Ectodermal cell (in vitro differentiated cells): Measurements from ENCODE around the gene COQ8A.

ENCODE experiments used
- H3K27ac ChIP-seq: 2 replicates; pipeline ENCODE4 v1.7.0; 2013; ENCODE audit warnings: mild to moderate bottlenecking, low read depth, low read length; ENCODE audit not compliant: insufficient read depth, poor library complexity, severe bottlenecking
- H3K27me3 ChIP-seq: 2 replicates; pipeline ENCODE4 v1.7.0; 2013; ENCODE audit warnings: mild to moderate bottlenecking, low read length; ENCODE audit not compliant: insufficient read depth, control insufficient read depth, poor library complexity, severe bottlenecking
- H3K36me3 ChIP-seq: one replicate; pipeline ENCODE4 v1.7.0; 2013; ENCODE audit warnings: low read length; ENCODE audit not compliant: control insufficient read depth, insufficient read depth
- H3K4me1 ChIP-seq: one replicate; pipeline ENCODE4 v1.7.0; 2013; ENCODE audit warnings: low read length; ENCODE audit not compliant: control insufficient read depth, insufficient read depth
- H3K4me3 ChIP-seq: 2 replicates; pipeline ENCODE4 v1.7.0; 2013; ENCODE audit warnings: low read depth, low read length, control low read depth; ENCODE audit not compliant: insufficient read depth
- H3K9me3 ChIP-seq: 2 replicates; pipeline ENCODE4 v1.7.0; 2013; ENCODE audit warnings: mild to moderate bottlenecking, low read length, moderate library complexity; ENCODE audit not compliant: control insufficient read depth
- WGBS, 2 experiments: methylation state at CpG; one replicate each; pipeline ENCODE4 v1.1.7; 2013; ENCODE audit warnings: missing lambda C conversion rate in 2 of 2; 5-methylcytosine and 5-hydroxymethylcytosine counted together

COQ8A gene

DNA sequence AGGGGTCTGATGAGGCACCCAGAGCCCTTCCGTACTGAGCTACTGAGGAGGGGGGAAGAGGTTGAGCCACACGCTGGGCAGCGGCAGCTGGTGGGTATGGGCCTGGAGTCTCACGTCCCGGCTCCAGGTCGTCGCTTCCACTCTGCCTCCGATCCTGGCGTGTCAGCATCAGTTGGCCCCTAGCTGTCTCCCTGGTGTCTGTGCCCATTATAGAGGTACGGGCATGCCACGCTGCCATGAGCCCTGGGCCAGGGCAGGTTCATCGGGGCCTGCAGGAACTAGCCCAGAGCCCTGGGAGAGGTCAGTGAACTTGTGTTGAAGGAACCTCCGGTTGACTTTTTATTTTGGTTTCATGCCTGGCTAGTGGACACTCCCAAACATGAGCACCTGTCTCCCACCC is 18.2 kb downstream of the COQ8A start:
- Histone ChIP-seq H3K27ac (no peak overlapping the region), H3K4me3 (no peak overlapping the region), H3K4me1 (no peaks in the 10 kb centered on the region), H3K27me3 (no peaks in the 10 kb centered on the region), H3K9me3 (no peaks in the 10 kb centered on the region), H3K36me3 (no peaks in the 10 kb centered on the region)
- WGBS, 2 experiments, result 90 to 91% methylated on average over 13 of the region's 13 CpGs

GRCh38 chr1:226960256-226960655 is 20.2 kb downstream of the COQ8A start:
- Histone ChIP-seq H3K4me3 (no peak overlapping the region), H3K4me1 (no peaks in the 10 kb centered on the region), H3K27ac (no peak overlapping the region), H3K36me3 (no peaks in the 10 kb centered on the region), H3K27me3 (no peaks in the 10 kb centered on the region), H3K9me3 (no peaks in the 10 kb centered on the region)
- WGBS, 2 experiments, result 81 to 83% methylated on average over 5 of the region's 5 CpGs

- H3K27me3 ChIP-seq, result no peaks in the 10 kb centered on the region
These were observed 21.1 kb downstream of the COQ8A start for GRCh38 chr1:226960944-226961765.

DNA sequence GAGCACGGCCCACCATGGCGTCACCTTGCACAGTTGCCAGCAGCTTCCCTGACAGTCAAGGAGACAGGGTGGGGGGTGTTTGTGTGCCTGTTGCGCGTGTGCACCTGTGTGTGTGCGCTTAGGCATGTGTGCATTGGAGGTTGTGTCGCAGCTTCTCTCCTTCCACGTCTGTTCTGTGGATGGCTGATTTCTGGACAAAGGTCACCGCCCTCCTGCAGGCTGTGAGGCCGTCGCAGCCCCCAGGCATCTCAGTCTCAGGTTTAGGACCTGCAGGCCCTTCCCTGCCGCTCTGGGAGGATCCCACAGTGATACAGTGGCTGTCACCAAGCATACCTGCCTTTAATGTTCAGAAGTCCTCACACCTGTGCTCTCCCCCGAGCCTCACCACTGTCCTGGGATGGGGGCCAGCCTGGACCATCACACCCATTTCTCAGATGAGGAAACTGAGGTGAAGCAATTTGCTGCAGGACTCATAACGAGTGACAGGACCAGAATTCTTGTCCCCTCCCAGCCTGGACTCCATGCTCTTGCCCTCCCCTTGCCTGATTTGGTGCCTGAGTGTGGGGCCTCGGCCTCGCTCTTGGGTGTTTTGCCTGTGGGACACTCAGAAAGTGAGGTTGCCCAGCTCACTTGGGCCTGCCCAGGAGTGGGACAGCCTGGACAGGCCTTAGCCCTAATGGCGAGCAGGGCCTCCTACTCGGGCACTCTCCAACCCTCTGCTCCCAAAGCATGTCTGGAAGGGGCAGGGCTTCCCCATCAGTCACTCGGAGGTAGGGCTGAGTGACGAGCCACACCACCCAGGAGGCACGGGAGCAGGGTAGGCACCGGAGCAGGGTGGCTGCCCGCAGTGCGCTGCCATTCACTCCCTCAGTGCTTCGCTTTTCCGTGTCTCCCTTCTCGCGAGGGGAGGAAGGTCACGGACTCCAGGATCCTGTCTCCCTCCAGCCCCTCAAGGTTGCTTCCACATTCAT is 22.6 kb downstream of the COQ8A start:
- WGBS, 2 experiments, result 94 to 95% methylated on average over 28 of the region's 28 CpGs
- no peak overlapping the region for H3K4me3 ChIP-seq
- no peaks in the 10 kb centered on the region for H3K4me1 ChIP-seq
- no peaks in the 10 kb centered on the region for H3K36me3 ChIP-seq
- H3K27ac ChIP-seq, result no peak overlapping the region
- no peaks in the 10 kb centered on the region for H3K27me3 ChIP-seq
- no peaks in the 10 kb centered on the region for H3K9me3 ChIP-seq

More at GRCh38 chr1:226960944-226961765, 21.1 kb downstream of the COQ8A start:
- no peak overlapping the region for H3K4me3 ChIP-seq
- H3K36me3 ChIP-seq, result no peaks in the 10 kb centered on the region
- WGBS, 2 experiments, result 95 to 97% methylated on average over 13 of the region's 13 CpGs
- no peaks in the 10 kb centered on the region for H3K9me3 ChIP-seq
- H3K4me1 ChIP-seq, result no peaks in the 10 kb centered on the region
- H3K27ac ChIP-seq, result no peak overlapping the region

DNA sequence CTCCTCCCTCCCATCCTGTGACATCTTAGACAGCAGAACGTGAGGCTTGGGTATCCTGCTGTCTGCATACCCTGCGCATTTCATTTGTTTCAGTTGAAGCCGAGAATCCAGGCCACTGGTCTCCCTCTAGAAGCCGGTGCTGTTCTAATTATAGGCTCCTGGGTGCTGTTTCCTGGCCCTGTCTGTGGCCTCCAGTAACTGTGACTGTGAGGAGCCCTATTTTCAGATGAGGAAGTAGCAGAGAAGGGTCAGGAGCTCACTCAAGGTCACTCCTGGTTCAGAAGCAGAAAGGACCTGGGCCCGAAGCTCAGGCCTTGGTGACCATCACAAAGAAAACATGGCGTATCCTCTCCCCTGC is 24.0 kb downstream of the COQ8A start:
- Histone ChIP-seq H3K27me3 (no peaks in the 10 kb centered on the region), H3K36me3 (no peaks in the 10 kb centered on the region), H3K27ac (no peak overlapping the region), H3K4me1 (no peaks in the 10 kb centered on the region), H3K4me3 (no peak overlapping the region), H3K9me3 (no peaks in the 10 kb centered on the region)
- 90% methylated on average over 6 of the region's 6 CpGs for WGBS, 2 experiments

DNA sequence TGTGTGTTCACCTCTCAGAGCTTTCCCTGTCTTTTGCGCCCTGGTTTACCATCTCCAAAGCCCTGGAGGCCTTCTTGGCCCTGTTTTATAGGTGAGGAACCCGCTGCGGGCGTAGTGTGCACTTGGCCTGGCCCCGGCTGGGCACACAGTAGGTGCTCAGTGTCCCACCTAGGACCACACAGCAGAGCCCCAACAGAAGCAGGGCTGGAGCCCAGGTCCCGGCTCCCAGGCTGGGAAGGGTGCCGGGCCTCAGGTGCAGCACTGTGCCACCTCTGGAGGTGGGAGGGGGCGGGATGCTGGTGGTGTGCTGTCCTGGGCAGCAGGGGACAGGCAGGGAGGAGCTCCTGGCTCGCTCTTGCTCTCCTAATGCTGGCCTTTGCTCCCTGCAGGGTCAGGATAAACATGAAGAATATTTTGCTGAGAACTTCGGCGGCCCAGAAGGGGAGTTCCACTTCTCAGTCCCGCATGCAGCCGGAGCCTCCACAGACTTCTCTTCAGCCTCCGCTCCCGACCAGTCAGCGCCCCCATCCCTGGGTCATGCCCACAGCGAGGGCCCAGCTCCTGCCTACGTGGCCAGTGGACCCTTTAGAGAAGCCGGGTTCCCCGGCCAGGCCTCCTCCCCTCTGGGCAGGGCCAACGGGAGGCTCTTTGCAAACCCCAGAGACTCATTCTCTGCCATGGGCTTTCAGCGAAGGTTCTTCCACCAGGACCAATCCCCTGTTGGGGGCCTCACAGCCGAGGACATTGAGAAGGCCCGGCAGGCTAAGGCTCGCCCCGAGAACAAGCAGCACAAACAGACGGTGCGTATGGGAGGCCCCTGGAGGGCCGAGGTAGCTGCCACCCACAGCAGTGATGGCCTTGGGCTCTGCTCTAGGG is 24.8 kb downstream of the COQ8A start:
- Histone ChIP-seq H3K4me3 (no peak overlapping the region), H3K36me3 (no peaks in the 10 kb centered on the region), H3K4me1 (no peaks in the 10 kb centered on the region), H3K9me3 (no peaks in the 10 kb centered on the region), H3K27ac (no peak overlapping the region), H3K27me3 (no peaks in the 10 kb centered on the region)
- 93 to 94% methylated on average over 29 of the region's 29 CpGs for WGBS, 2 experiments

DNA sequence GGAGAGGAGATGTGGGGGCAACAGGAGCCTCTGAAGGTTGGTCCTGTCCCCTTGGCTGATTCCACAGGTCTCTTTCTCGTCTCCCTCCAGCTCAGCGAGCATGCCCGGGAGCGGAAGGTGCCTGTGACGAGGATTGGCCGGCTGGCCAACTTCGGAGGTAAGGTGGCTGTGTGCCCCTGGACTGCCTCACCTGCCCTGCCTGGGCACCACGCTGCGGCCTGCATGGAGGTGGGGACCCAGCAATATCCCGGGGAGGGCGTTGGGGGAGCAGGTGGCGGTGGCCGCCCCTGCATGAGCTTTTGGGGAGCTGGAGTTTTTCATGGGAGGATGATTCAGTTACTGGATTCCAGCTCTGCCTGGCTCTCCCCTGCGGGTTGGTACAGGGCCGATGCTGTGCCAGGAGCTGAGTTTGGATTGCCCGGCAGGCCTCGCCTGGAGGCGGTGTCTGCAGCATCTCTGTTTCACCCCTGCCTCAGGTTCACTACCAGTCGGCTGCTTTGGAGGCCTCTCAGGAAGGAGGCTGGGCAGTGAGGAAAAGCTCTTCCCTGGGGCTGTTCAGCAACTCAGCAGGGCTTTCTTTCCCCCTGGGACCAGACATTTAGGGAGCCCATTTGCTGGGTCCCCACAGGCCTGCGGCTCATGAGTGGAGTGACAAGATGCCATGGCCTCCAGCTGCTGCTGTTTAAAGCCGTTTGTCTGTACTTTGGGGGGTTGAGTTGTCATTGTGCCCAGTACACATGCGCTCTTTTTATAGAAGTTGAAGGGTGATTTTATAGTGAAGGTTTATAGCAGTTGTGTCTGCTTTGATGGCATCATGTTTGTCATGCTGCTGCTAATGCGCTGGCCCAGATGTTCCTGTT is 25.7 kb downstream of the COQ8A start:
- Histone ChIP-seq H3K27ac (no peak overlapping the region), H3K27me3 (no peaks in the 10 kb centered on the region), H3K4me1 (no peaks in the 10 kb centered on the region), H3K4me3 (no peak overlapping the region), H3K9me3 (no peaks in the 10 kb centered on the region), H3K36me3 (no peaks in the 10 kb centered on the region)
- 94% methylated on average over 23 of the region's 23 CpGs for WGBS, 2 experiments

GRCh38 chr1:226966683-226967082 is 26.6 kb downstream of the COQ8A start:
- Histone ChIP-seq H3K36me3 (no peaks in the 10 kb centered on the region), H3K9me3 (no peaks in the 10 kb centered on the region), H3K4me3 (no peak overlapping the region), H3K4me1 (no peaks in the 10 kb centered on the region), H3K27ac (no peak overlapping the region), H3K27me3 (no peaks in the 10 kb centered on the region)
- WGBS, 2 experiments, result 92 to 99% methylated on average over 4 of the region's 4 CpGs

GRCh38 chr1:226967665-226968064 is 27.6 kb downstream of the COQ8A start:
- 94 to 98% methylated on average over 3 of the region's 3 CpGs for WGBS, 2 experiments
- Histone ChIP-seq H3K4me1 (no peaks in the 10 kb centered on the region), H3K4me3 (no peak overlapping the region), H3K27me3 (no peaks in the 10 kb centered on the region), H3K27ac (no peak overlapping the region), H3K9me3 (no peaks in the 10 kb centered on the region), H3K36me3 (no peaks in the 10 kb centered on the region)
